ENCODE measurements around the gene PCDH9. TPM values are rescaled to one million over a fixed set of nuclear protein-coding genes. Genes with fewer than 3 reads are reported as not detected.

The PCDH9 gene
- polyA plus RNA-seq, 3 donors: 0.03 TPM; not detected in 1

DNA sequence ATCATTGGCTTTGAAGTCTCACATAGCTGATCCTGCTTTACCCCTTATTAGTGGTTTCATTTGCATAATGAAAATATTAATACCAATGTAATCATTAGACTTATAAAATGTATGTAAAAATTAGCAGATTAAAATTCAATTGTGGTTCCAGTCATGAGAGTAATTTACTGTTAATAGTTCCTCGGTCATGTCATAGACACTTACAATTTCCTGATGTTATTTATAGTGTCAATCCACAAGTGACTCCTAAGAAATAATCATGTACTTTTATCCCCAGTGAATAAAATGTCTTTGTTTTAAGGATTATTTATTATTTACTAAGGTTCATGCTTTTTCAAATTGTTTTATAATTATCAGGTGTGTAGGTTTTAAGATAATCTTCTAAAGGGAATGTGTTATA is 138.5 kb downstream of the PCDH9 start:
- H3K27me3 Mint-ChIP-seq (ENCODE audit: low read depth in 3 of 3): no peaks in the 10 kb centered on the region
- Histone ChIP-seq H3K36me3 (replicated peaks in 1 of 2; ENCODE audit: control insufficient read depth in 1 of 2, insufficient read depth in 2 of 2, low read length in 2 of 2) (no peaks in the 10 kb centered on the region), H4K20me1 (ENCODE audit: insufficient read depth, low read length) (no peaks in the 10 kb centered on the region), H3K4me3 (replicated peaks in 1 of 3; ENCODE audit: low read depth in 2 of 3, low read length in 3 of 3) (no peak overlapping the region), H2AFZ (ENCODE audit: insufficient read depth, low read depth, low read length, poor library complexity, severe bottlenecking) (no peak overlapping the region), H3K9ac (ENCODE audit: insufficient read depth, low read length, poor library complexity, severe bottlenecking) (no peak overlapping the region), H3K4me2 (replicated peaks; ENCODE audit: extremely low read depth, low read length, poor library complexity, severe bottlenecking) (no peak overlapping the region), H3K9me3 (replicated peaks in 1 of 2; ENCODE audit: control insufficient read depth in 1 of 2, insufficient read depth in 1 of 2, low read length in 2 of 2) (no peaks in the 10 kb centered on the region), H3K79me2 (ENCODE audit: insufficient read depth, low read length) (no peaks in the 10 kb centered on the region), H3K4me1 (ENCODE audit: control insufficient read depth in 1 of 2, insufficient read depth in 2 of 2, low read length in 2 of 2) (no peaks in the 10 kb centered on the region), H3K27me3 (ENCODE audit: control insufficient read depth in 2 of 2, insufficient read depth in 2 of 2, low read length in 2 of 2) (no peaks in the 10 kb centered on the region), H3K27ac (ENCODE audit: low read depth in 1 of 2, low read length in 2 of 2) (no peak overlapping the region)
- intact Hi-C loops (cut with micrococcal nuclease): no loop called here
- H3K27ac Mint-ChIP-seq: no peak overlapping the region
- no peak overlapping the region for H3K4me3 Mint-ChIP-seq
- TF ChIP-seq CTCF (IDR thresholded peaks at IDR 0.05): no peak
- no CpG with 5 or more reads among the region's 1 CpG for WGBS (ENCODE audit: insufficient coverage)
- no peak for DNase-seq
- H3K9me3 Mint-ChIP-seq: peaks cover 0 to 2% (median 0%) of the 10 kb centered on the region in 7 donors
- peaks cover 3% of the 10 kb centered on the region for H3K4me1 Mint-ChIP-seq
- H3K36me3 Mint-ChIP-seq: no peaks in the 10 kb centered on the region

GRCh38 chr13:67090856-67091255 is 139.3 kb downstream of the PCDH9 start:
- no peak overlapping the region for H3K27ac Mint-ChIP-seq
- no peak overlapping the region for H3K9ac ChIP-seq (ENCODE audit: insufficient read depth, low read length, poor library complexity, severe bottlenecking)
- TF ChIP-seq CTCF (IDR thresholded peaks at IDR 0.05): no peak
- no peaks in the 10 kb centered on the region for H3K79me2 ChIP-seq (ENCODE audit: insufficient read depth, low read length)
- H3K27ac ChIP-seq (ENCODE audit: low read depth in 1 of 2, low read length in 2 of 2): no peak overlapping the region
- H3K27me3 ChIP-seq (ENCODE audit: control insufficient read depth in 2 of 2, insufficient read depth in 2 of 2, low read length in 2 of 2): no peaks in the 10 kb centered on the region
- DNase-seq: no peak
- no peaks in the 10 kb centered on the region for H3K36me3 ChIP-seq (replicated peaks in 1 of 2; ENCODE audit: control insufficient read depth in 1 of 2, insufficient read depth in 2 of 2, low read length in 2 of 2)
- intact Hi-C loops (cut with micrococcal nuclease): no loop called here
- H3K4me1 ChIP-seq (ENCODE audit: control insufficient read depth in 1 of 2, insufficient read depth in 2 of 2, low read length in 2 of 2): no peaks in the 10 kb centered on the region
- no peaks in the 10 kb centered on the region for H3K36me3 Mint-ChIP-seq
- H3K4me1 Mint-ChIP-seq: peaks cover 3% of the 10 kb centered on the region
- no peak overlapping the region for H3K4me3 Mint-ChIP-seq
- no peak overlapping the region for H2AFZ ChIP-seq (ENCODE audit: insufficient read depth, low read depth, low read length, poor library complexity, severe bottlenecking)
- WGBS (ENCODE audit: insufficient coverage): no CpG with 5 or more reads among the region's 2 CpGs
- H3K9me3 Mint-ChIP-seq: peaks cover 0 to 2% (median 0%) of the 10 kb centered on the region in 7 donors
- H3K4me2 ChIP-seq (replicated peaks; ENCODE audit: extremely low read depth, low read length, poor library complexity, severe bottlenecking): no peak overlapping the region
- no peak overlapping the region for H3K4me3 ChIP-seq (replicated peaks in 1 of 3; ENCODE audit: low read depth in 2 of 3, low read length in 3 of 3)
- H4K20me1 ChIP-seq (ENCODE audit: insufficient read depth, low read length): no peaks in the 10 kb centered on the region
- H3K9me3 ChIP-seq (replicated peaks in 1 of 2; ENCODE audit: control insufficient read depth in 1 of 2, insufficient read depth in 1 of 2, low read length in 2 of 2): no peaks in the 10 kb centered on the region
- H3K27me3 Mint-ChIP-seq (ENCODE audit: low read depth in 3 of 3): no peaks in the 10 kb centered on the region
